ENCODE results near the gene PEX14. TPM values are rescaled to one million over a fixed set of nuclear protein-coding genes. Genes with fewer than 3 reads are reported as not detected.

PEX14 gene
- total and polyA plus RNA-seq, 11 donors: 14.9 to 28.7 (median 20.4) TPM

- H3K9me3 ChIP-seq: no peaks in the 10 kb centered on the region
- peaks cover 0 to 2% (median 0%) of the 10 kb centered on the region in 9 donors for H3K36me3 ChIP-seq
- WGBS, 4 donors: 66 to 84% (median 76%) methylated on average over 1 of the region's 1 CpG
- ATAC-seq (no peak), DNase-seq (no peak)
- H3K27me3 ChIP-seq: no peaks in the 10 kb centered on the region
- TF ChIP-seq CTCF (IDR thresholded peaks at IDR 0.05) (no peak), POLR2A (IDR thresholded peaks at IDR 0.05) (no peak)
- H3K4me3 ChIP-seq: no peak overlapping the region
- no peaks in the 10 kb centered on the region for H3K4me1 ChIP-seq
- intact Hi-C loops (cut with DNase I): no loop called here
- no peak overlapping the region for H3K27ac ChIP-seq
Observed at GRCh38 chr1:10575616-10576015, 100.9 kb downstream of the PEX14 start.

GRCh38 chr1:10578070-10578469, 103.3 kb downstream of the PEX14 start:
- no peak for TF ChIP-seq CTCF (IDR thresholded peaks at IDR 0.05)
- TF ChIP-seq POLR2A (IDR thresholded peaks at IDR 0.05): no peak
- Histone ChIP-seq H3K9me3 (peaks cover 0 to 4% (median 0%) of the 10 kb centered on the region in 12 donors), H3K27ac (no peak overlapping the region), H3K27me3 (no peaks in the 10 kb centered on the region), H3K36me3 (peaks cover 0 to 2% (median 0%) of the 10 kb centered on the region in 9 donors), H3K4me3 (no peak overlapping the region), H3K4me1 (no peaks in the 10 kb centered on the region)
- DNase-seq: no peak
- WGBS, 4 donors: 79 to 85% (median 82%) methylated on average over 4 of the region's 4 CpGs
- intact Hi-C loops (cut with DNase I): no loop called here
- ATAC-seq: no peak

DNA sequence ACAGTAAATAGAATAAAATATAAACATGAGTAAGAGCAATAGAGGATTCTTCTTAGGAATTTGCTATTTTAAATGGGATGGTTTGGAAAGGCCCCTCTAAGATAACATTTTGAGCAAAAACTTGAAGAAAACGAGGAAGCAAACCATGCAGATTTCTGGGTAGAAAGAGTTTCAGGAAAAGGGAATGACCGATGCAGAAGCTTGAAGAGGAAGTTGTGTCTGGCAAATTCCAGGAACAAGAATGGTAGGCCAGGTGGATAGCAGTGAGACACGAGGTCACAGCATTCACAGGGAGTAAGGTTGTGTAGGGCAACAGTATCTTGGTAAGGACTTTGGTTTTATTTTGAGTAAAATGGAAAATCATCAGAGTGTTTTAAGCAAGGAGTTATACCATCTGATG, 108.9 kb downstream of the PEX14 start:
- Histone ChIP-seq H3K4me3 (no peak overlapping the region), H3K4me1 (no peaks in the 10 kb centered on the region), H3K9me3 (peaks cover 0 to 7% (median 0%) of the 10 kb centered on the region in 12 donors), H3K27ac (no peak overlapping the region), H3K27me3 (no peaks in the 10 kb centered on the region), H3K36me3 (no peaks in the 10 kb centered on the region)
- ATAC-seq: no peak
- TF ChIP-seq CTCF (IDR thresholded peaks at IDR 0.05): no peak
- no peak for TF ChIP-seq POLR2A (IDR thresholded peaks at IDR 0.05)
- DNase-seq: no peak
- 48 to 79% (median 61%) methylated on average over 3 of the region's 3 CpGs for WGBS, 4 donors
- intact Hi-C loops (cut with DNase I): no loop called here

DNA sequence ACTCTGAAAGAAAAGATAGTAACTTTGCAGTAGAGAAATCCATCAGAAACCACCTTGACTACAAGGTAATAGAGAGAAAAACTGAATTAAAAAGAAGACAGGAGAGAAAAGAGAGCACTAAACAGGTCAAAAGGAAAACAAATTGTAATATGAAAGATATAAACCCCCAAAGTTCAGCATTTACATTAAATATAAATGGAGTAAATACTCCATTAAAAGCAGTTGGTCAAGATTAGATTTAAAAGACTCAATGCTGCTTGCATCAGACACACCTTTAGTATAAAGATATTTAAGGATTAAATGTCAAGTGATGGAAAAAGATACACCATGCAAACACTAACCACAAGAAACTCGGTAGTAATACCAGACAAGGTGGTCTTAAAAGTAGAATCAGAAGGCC, 110.5 kb downstream of the PEX14 start:
- ATAC-seq: no peak
- WGBS, 4 donors: 92 to 100% (median 97%) methylated on average over 1 of the region's 1 CpG
- Histone ChIP-seq H3K4me3 (no peak overlapping the region), H3K9me3 (peaks cover 0 to 7% (median 0%) of the 10 kb centered on the region in 12 donors), H3K27ac (no peak overlapping the region), H3K4me1 (no peaks in the 10 kb centered on the region), H3K27me3 (no peaks in the 10 kb centered on the region), H3K36me3 (no peaks in the 10 kb centered on the region)
- no peak for DNase-seq
- TF ChIP-seq CTCF (IDR thresholded peaks at IDR 0.05) (no peak), POLR2A (IDR thresholded peaks at IDR 0.05) (no peak)
- intact Hi-C loops (cut with DNase I): no loop called here

All from heart left ventricle (tissue), 16 donors.